ENCODE data around the gene BSDC1.

DNA sequence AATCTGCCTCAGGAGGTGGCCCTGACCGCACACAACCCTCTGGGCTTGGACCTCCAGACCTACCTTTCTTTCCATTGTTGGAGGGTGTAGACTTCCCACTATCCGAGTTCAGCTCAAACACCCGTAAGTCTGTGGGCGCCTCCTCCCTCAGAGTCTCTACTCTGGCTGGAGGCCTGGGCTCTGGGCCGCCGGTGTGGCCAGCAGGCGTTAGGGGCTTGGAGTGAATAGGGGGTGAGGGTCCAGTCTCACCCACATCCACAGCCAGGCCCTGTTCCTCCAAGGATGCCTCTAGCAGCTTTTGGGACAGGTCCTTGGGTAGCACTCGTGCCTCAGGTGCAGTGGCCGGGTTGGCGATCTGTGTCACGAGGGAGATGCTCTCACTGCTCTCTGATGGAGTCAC is 18.0 kb downstream of the BSDC1 start:
- TF ChIP-seq, protein P1, sequence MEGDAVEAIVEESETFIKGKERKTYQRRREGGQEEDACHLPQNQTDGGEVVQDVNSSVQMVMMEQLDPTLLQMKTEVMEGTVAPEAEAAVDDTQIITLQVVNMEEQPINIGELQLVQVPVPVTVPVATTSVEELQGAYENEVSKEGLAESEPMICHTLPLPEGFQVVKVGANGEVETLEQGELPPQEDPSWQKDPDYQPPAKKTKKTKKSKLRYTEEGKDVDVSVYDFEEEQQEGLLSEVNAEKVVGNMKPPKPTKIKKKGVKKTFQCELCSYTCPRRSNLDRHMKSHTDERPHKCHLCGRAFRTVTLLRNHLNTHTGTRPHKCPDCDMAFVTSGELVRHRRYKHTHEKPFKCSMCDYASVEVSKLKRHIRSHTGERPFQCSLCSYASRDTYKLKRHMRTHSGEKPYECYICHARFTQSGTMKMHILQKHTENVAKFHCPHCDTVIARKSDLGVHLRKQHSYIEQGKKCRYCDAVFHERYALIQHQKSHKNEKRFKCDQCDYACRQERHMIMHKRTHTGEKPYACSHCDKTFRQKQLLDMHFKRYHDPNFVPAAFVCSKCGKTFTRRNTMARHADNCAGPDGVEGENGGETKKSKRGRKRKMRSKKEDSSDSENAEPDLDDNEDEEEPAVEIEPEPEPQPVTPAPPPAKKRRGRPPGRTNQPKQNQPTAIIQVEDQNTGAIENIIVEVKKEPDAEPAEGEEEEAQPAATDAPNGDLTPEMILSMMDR (IDR thresholded peaks at IDR 0.05) = no peak
- no peak for TF ChIP-seq POLR2AphosphoS5 (IDR thresholded peaks at IDR 0.05)

All from upper lobe of left lung (tissue), 4 donors.